ENCODE results near the gene NDUFA13. TPM values are rescaled to one million over a fixed set of nuclear protein-coding genes. Genes with fewer than 3 reads are reported as not detected.
A peak's percentile ranks its signal among the peaks of the same experiment; 100 is the strongest.

The NDUFA13 gene
- total RNA-seq (100 to 1,000 TPM in 1 of 5 donors, 10 to 100 TPM in 4; 24.5 to 204 (median 71.4) TPM), polyA plus RNA-seq (100 to 1,000 TPM; 258 to 367 (median 300) TPM)
- long read RNA-seq, donor 1, transcript NDUFA13-204 (5 exons, 991 nt), result major isoform, 95 of 98 reads
- long read RNA-seq, donor 1, partial matches to known transcripts, result 0 of 98 reads
- long read RNA-seq, donor 1, other reads (novel, unspliced or antisense), result 0 of 98 reads
- long read RNA-seq, donor 2, transcript NDUFA13-204 (5 exons, 991 nt), result major isoform, 162 of 165 reads
- long read RNA-seq, donor 2, partial matches to known transcripts, result 0 of 165 reads
- long read RNA-seq, donor 2, other reads (novel, unspliced or antisense), result 0 of 165 reads
- long read RNA-seq, donor 3, transcript NDUFA13-204 (5 exons, 991 nt), result major isoform, 144 of 147 reads
- long read RNA-seq, donor 3, partial matches to known transcripts, result 0 of 147 reads
- long read RNA-seq, donor 3, other reads (novel, unspliced or antisense), result 0 of 147 reads
- long read RNA-seq, donor 4, transcript NDUFA13-204 (5 exons, 991 nt), result major isoform, 9 of 9 reads
- long read RNA-seq, donor 4, partial matches to known transcripts, result 0 of 9 reads
- long read RNA-seq, donor 4, other reads (novel, unspliced or antisense), result 0 of 9 reads
- long read RNA-seq, donor 5, transcript NDUFA13-204 (5 exons, 991 nt), result major isoform, 156 of 160 reads
- long read RNA-seq, donor 5, partial matches to known transcripts, result 0 of 160 reads
- long read RNA-seq, donor 5, other reads (novel, unspliced or antisense), result 0 of 160 reads
- long read RNA-seq, donor 6, transcript NDUFA13-204 (5 exons, 991 nt), result major isoform, 428 of 434 reads
- long read RNA-seq, donor 6, partial matches to known transcripts, result 0 of 434 reads
- long read RNA-seq, donor 6, other reads (novel, unspliced or antisense), result 0 of 434 reads
- long read RNA-seq, donor 7, transcript NDUFA13-204 (5 exons, 991 nt), result major isoform, 208 of 222 reads
- long read RNA-seq, donor 7, partial matches to known transcripts, result 8 of 222 reads
- long read RNA-seq, donor 7, other reads (novel, unspliced or antisense), result 0 of 222 reads
- long read RNA-seq, donor 8, transcript NDUFA13-204 (5 exons, 991 nt), result major isoform, 233 of 253 reads
- long read RNA-seq, donor 8, partial matches to known transcripts, result 10 of 253 reads
- long read RNA-seq, donor 8, other reads (novel, unspliced or antisense), result 0 of 253 reads
- long read RNA-seq, donor 9, transcript NDUFA13-204 (5 exons, 991 nt), result major isoform, 180 of 180 reads
- long read RNA-seq, donor 9, partial matches to known transcripts, result 0 of 180 reads
- long read RNA-seq, donor 9, other reads (novel, unspliced or antisense), result 0 of 180 reads
- long read RNA-seq, donor 10, transcript NDUFA13-204 (5 exons, 991 nt), result major isoform, 81 of 83 reads
- long read RNA-seq, donor 10, partial matches to known transcripts, result 0 of 83 reads
- long read RNA-seq, donor 10, other reads (novel, unspliced or antisense), result 0 of 83 reads

GRCh38 chr19:19515642-19516519, at the start of gene NDUFA13:
Gene NDUFA13, plus strand, starts transcription at chr19:19516225. Its CDS starts 14 bp downstream, at chr19:19516239.
- Histone ChIP-seq H3K27ac (peak within 1 kb of the TSS; percentile 71 to 91 (median 86)), H3K36me3 (peaks cover 0 to 27% (median 19%) of the 10 kb centered on the region in 4 donors), H3K4me1 (peaks cover 23 to 61% (median 47%) of the 10 kb centered on the region in 4 donors), H3K27me3 (no peaks in the 10 kb centered on the region), H3K4me3 (peak within 1 kb of the TSS; percentile 66 to 88 (median 80)), H3K9me3 (no peaks in the 10 kb centered on the region)
- intact Hi-C loops (cut with DNase I; ENCODE audit: low total_unique reads), result no loop called here
- peak; percentile 95 to 97 for DNase-seq
- TF ChIP-seq EP300 (IDR thresholded peaks at IDR 0.05) (no peak), CTCF (IDR thresholded peaks at IDR 0.05) (no peak), POLR2AphosphoS5 (IDR thresholded peaks at IDR 0.05) (peak; percentile 100), POLR2A (IDR thresholded peaks at IDR 0.05) (peak in 1 of 4 donors; percentile 50)
- 3 to 8% (median 4%) methylated on average over 27 to 61 of the region's 61 CpGs for WGBS, 5 donors

- 86 to 100% (median 97%) methylated on average over 2 of the region's 2 CpGs for WGBS, 5 donors
- H3K36me3 ChIP-seq, result peaks cover 15 to 45% (median 38%) of the 10 kb centered on the region in 4 donors
- TF ChIP-seq EP300 (IDR thresholded peaks at IDR 0.05) (no peak), CTCF (IDR thresholded peaks at IDR 0.05) (no peak), POLR2A (IDR thresholded peaks at IDR 0.05) (no peak), POLR2AphosphoS5 (IDR thresholded peaks at IDR 0.05) (no peak)
These were observed 47.5 kb upstream of the NDUFA13 start for GRCh38 chr19:19468424-19469050.

GRCh38 chr19:19470579-19470978, 45.4 kb upstream of the NDUFA13 start:
- WGBS, 5 donors, result 90 to 98% (median 93%) methylated on average over 3 of the region's 3 CpGs
- intact Hi-C loops (cut with DNase I; ENCODE audit: low total_unique reads), result no loop called here
- Histone ChIP-seq H3K36me3 (peaks cover 11 to 51% (median 48%) of the 10 kb centered on the region in 4 donors), H3K27ac (no peak overlapping the region), H3K27me3 (no peaks in the 10 kb centered on the region), H3K4me3 (no peak overlapping the region), H3K4me1 (peaks cover 0 to 31% (median 16%) of the 10 kb centered on the region in 4 donors), H3K9me3 (peaks cover 7 to 31% (median 18%) of the 10 kb centered on the region in 4 donors)
- TF ChIP-seq POLR2AphosphoS5 (IDR thresholded peaks at IDR 0.05) (no peak), CTCF (IDR thresholded peaks at IDR 0.05) (no peak), EP300 (IDR thresholded peaks at IDR 0.05) (no peak), POLR2A (IDR thresholded peaks at IDR 0.05) (no peak)
- no peak for DNase-seq

More at GRCh38 chr19:19468424-19469050, 47.5 kb upstream of the NDUFA13 start:
- Histone ChIP-seq H3K9me3 (peaks cover 7 to 31% (median 18%) of the 10 kb centered on the region in 4 donors), H3K27ac (no peak overlapping the region), H3K4me3 (no peak overlapping the region), H3K27me3 (no peaks in the 10 kb centered on the region), H3K4me1 (peaks cover 14 to 33% (median 24%) of the 10 kb centered on the region in 4 donors)
- intact Hi-C loops (cut with DNase I; ENCODE audit: low total_unique reads), result no loop called here
- no peak for DNase-seq
